Measurements from ENCODE around the gene SLC34A1.
A peak's percentile ranks its signal among the peaks of the same experiment; 100 is the strongest.

The SLC34A1 gene

DNA sequence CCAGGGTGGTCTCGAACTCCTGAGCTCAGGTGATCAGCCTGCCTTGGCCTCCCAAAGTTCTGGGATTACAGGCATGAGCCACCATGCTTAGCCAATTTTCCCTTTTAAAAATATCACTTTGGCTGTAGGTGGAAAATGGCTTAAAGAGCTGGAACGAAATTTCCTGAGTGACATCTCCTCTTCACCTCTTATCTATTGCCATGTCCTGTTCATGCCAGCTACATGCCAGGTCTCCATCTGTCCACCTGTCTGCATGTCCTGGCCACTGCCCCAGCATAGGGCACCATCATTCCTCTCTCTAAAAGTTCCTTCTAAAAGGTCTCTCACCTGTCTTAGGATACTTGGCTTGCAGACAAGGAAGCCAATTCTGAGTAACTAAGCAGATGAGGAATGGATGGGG is 39.4 kb downstream of the SLC34A1 start:
- DNase-seq (ENCODE audit: low spot score): no peak
- TF ChIP-seq, protein P1, sequence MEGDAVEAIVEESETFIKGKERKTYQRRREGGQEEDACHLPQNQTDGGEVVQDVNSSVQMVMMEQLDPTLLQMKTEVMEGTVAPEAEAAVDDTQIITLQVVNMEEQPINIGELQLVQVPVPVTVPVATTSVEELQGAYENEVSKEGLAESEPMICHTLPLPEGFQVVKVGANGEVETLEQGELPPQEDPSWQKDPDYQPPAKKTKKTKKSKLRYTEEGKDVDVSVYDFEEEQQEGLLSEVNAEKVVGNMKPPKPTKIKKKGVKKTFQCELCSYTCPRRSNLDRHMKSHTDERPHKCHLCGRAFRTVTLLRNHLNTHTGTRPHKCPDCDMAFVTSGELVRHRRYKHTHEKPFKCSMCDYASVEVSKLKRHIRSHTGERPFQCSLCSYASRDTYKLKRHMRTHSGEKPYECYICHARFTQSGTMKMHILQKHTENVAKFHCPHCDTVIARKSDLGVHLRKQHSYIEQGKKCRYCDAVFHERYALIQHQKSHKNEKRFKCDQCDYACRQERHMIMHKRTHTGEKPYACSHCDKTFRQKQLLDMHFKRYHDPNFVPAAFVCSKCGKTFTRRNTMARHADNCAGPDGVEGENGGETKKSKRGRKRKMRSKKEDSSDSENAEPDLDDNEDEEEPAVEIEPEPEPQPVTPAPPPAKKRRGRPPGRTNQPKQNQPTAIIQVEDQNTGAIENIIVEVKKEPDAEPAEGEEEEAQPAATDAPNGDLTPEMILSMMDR (IDR thresholded peaks at IDR 0.05; ENCODE audit: extremely low read depth, missing control alignments): no peak

DNA sequence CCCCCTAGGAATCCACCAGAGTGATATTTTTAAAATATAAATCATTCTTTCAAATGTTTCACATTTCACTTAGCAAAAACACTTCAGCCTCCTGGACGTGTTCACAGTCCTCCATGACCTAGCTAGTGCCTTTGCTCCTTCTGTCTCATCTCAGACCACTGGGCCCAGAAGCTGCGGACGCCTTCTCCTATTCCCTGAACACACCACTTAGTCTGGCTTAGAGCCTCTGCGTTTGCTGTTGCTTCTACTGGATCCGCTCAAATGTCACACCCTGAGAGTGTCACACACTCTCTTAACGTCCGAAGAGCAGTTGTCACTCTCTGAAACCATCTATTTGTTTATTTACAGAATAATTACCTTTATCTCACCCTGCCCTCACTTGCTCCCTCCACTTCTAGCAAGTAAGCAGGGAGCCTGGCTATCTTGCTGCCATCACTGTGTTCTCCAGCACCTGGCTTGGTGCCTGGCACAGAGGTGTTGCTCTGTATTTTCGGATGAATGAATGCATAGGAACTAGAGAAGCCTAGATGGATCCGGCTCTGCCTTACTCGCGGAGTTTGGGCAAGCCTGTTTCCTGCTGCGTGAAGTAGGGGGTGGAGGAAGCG is 41.1 kb downstream of the SLC34A1 start:
- TF ChIP-seq, protein P1 (IDR thresholded peaks at IDR 0.05; ENCODE audit: extremely low read depth, missing control alignments): no peak
- DNase-seq (ENCODE audit: low spot score): no peak

DNA sequence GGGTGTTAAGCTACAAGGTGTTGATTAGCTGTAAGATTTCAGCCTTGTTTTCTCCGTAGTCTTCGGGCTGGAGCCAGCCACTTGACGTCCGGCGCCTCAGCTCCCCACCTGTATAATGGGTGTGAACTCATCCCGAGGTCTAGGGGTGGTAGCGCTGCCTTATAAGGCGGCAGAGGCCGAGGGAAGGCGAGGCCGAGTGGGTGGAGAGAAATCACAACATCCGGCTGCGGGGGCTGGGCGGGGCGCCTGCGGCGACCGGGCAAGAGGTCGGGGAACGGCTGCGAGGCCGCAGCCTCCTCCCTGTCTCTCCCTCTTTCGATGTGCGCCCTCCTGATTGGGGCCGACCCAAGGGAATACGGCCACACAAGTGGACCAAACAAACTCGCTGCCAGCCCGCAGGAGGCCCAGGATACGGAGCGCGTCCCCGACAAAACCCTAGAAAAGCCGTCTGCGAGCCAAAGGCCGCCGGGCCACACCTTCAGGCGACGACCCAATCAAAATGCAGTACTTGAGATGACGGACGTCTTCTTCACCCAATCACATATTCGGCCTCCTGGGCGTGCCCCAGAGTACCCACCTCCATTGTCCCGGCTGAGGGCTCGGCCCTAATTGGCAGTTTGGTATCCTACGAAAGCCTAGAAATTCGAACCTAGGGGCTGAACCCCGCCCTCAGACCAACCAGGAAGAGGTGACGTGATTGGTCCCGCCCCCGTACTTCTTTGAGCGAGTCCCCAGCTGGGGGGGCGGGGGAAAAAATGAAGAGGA is 41.7 kb downstream of the SLC34A1 start:
- TF ChIP-seq, protein P1 (IDR thresholded peaks at IDR 0.05; ENCODE audit: extremely low read depth, missing control alignments): no peak
- DNase-seq (ENCODE audit: low spot score): peak; percentile 98

DNA sequence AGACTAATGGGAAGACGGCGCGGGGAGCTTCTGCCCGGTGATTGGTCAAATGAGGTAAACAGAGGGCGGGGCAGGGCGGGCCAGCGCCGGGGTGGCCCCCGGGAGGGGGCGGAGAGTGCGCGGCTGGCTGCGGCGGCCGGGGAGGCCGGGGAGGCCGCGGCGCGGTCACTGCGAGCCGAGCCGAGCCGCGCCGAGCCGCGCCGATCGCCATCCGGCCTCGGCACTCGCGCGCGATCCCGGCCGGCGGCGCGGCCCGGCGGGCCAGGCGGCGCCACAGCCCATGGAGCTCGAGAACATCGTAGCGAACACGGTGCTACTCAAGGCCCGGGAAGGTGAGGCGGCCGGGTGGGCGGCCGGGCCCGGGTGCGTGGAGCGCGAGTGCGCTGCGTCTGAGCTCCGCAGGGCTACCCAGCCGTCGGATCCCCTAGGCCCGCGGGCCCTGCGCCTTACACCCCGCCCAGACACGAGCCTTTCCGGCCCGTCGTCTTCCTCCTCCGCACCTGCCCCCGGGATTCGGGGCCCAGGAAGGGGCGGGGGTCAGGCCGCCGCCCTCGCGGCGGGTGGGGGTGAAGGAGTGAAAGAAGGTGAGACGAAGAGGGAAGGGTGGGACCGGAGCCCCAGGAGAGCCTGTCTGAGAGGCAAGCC is 42.5 kb downstream of the SLC34A1 start, which contains the start of gene GRK6:
Gene GRK6 (plus strand): TSS at position 111 of the 645 bp plus-strand sequence. CDS start 170 bp downstream, at position 281.
- DNase-seq (ENCODE audit: low spot score): peak; percentile 64
- TF ChIP-seq, protein P1 (IDR thresholded peaks at IDR 0.05; ENCODE audit: extremely low read depth, missing control alignments): no peak

DNA sequence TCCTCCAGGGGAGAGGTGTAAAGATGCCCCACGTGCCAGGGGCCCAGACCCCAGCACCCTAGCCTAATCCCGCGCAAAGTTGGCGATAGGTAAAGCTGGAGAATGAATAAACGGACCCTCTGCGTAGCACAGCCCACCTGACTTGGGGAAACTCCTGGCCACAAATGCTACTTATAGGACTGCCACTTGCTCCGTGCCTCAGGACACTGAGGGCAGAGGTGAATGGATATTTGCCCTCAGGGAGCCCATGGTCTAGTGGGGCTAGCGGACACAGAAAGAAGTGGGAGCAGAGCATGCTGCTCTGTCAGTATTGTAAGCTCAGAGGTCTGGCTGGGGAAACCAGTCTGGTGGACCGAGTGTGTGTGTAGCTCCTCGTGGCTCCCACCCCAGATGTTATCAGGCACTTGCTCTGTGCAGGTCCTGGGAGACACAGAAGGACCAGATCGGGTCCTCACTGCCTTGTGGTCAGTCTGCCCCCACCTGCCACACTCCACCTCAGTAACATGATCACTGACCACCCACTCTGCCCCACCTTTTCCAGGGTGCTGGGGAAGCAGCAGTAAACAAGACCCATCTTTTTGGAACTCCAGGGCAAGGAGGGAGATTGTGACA is 43.1 kb downstream of the SLC34A1 start:
- TF ChIP-seq, protein P1 (IDR thresholded peaks at IDR 0.05; ENCODE audit: extremely low read depth, missing control alignments): no peak
- DNase-seq (ENCODE audit: low spot score): peak; percentile 26

DNA sequence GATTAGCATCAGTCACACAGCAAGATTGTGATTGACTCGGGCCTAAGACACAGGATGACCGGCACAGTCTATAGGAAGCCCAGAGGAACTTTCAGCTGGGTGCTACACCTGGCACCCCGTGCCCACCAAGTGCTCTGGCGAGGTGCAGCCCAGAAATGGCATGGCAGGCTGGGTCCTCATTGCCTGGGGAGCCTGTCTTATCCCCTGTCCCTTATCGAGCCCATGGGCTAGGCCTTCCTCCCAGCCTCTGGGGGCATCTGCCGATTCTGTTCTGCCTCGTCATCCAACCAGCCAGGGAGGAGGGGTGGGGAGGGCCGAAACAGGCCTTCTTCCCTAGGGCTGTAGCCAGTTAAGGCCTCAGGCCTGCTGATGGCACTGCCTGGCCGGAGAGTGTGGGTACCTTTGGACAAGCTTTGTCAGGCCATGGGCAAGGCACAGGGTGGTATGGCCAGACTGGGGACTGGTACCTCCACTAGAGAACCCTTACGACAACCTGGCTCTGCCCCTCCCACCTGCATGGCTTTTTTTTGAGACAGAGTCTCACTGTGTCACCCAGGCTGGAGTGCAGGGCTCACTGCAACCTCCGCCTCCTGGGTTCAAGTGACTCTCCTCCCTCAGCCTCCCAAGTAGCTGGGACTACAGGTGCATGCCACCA is 43.8 kb downstream of the SLC34A1 start:
- DNase-seq (ENCODE audit: low spot score): no peak
- TF ChIP-seq, protein P1 (IDR thresholded peaks at IDR 0.05; ENCODE audit: extremely low read depth, missing control alignments): no peak
